ENCODE data around the gene CARD11. TPM values are rescaled to one million over a fixed set of nuclear protein-coding genes. Genes with fewer than 3 reads are reported as not detected.

CARD11 gene
- total and polyA plus RNA-seq, 2 donors (not counting 1 experiment from before 2014, with no cell fraction given): 129 to 135 TPM

DNA sequence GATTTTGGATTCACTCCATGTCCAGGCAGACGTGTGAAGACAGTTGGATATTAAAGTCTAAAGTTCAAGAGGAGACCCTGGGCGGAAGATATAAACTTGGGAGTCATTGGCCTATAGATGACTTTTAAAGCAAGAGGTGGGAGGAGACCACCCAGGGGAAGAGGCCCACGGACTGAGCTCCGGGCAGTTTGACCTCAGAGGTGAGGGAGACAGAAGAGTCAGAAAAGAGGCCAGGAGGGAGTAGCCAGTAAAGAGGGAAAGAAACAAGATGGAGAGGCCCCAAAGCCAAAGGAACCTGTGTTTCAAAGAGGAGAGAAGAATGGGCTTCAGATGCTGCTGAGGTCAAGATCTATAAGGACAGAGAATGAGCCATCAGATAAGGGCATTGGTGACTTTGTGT, 11.4 kb downstream of the CARD11 start:
- H3K36me3 ChIP-seq (replicated peaks in 1 of 2; ENCODE audit: control extremely low read depth in 1 of 2, control insufficient read depth in 1 of 2, extremely low read depth in 1 of 2, insufficient read depth in 2 of 2, low read length in 1 of 2): peaks cover 3 to 40% of the 10 kb centered on the region in 2 experiments
- peaks cover 98% of the 10 kb centered on the region for H3K79me2 ChIP-seq (ENCODE audit: control insufficient read depth, insufficient read depth, low read length)
- Mint-ChIP-seq H3K9me3 (ENCODE audit: insufficient read depth) (no peaks in the 10 kb centered on the region), H3K4me1 (peaks cover 52% of the 10 kb centered on the region), H3K27me3 (no peaks in the 10 kb centered on the region), H3K4me3 (no peak overlapping the region), H3K27ac (peak overlapping the region; percentile 78)
- 100% methylated on average over 4 of the region's 4 CpGs for WGBS (ENCODE audit: insufficient coverage)
- no peaks in the 10 kb centered on the region for H3K27me3 ChIP-seq (replicated peaks in 1 of 4; ENCODE audit: control extremely low read depth in 1 of 4, control insufficient read depth in 3 of 4, insufficient read depth in 4 of 4, low read length in 3 of 4)
- ChIA-PET POLR2A (no interaction called here), CTCF (no interaction called here)
- TF ChIP-seq, protein P1, sequence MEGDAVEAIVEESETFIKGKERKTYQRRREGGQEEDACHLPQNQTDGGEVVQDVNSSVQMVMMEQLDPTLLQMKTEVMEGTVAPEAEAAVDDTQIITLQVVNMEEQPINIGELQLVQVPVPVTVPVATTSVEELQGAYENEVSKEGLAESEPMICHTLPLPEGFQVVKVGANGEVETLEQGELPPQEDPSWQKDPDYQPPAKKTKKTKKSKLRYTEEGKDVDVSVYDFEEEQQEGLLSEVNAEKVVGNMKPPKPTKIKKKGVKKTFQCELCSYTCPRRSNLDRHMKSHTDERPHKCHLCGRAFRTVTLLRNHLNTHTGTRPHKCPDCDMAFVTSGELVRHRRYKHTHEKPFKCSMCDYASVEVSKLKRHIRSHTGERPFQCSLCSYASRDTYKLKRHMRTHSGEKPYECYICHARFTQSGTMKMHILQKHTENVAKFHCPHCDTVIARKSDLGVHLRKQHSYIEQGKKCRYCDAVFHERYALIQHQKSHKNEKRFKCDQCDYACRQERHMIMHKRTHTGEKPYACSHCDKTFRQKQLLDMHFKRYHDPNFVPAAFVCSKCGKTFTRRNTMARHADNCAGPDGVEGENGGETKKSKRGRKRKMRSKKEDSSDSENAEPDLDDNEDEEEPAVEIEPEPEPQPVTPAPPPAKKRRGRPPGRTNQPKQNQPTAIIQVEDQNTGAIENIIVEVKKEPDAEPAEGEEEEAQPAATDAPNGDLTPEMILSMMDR (IDR thresholded peaks at IDR 0.05): no peak
- TF ChIP-seq EZH2 (IDR thresholded peaks at IDR 0.05; ENCODE audit: borderline replicate concordance, insufficient read depth, low read depth, low read length, poor library complexity, severe bottlenecking): no peak
- peaks cover 7 to 30% of the 10 kb centered on the region in 2 donors for H3K4me1 ChIP-seq (ENCODE audit: control insufficient read depth in 2 of 2, insufficient read depth in 2 of 2, low read length in 2 of 2)
- no peak overlapping the region for H3K4me2 ChIP-seq (replicated peaks; ENCODE audit: low read depth, low read length, poor library complexity, severe bottlenecking)
- intact Hi-C loops (cut with micrococcal nuclease): no loop called here
- H3K27ac ChIP-seq (ENCODE audit: low read length in 2 of 2): peak overlapping the region in 1 of 2 donors; percentile 48
- H3K4me3 ChIP-seq (ENCODE audit: control extremely low read depth in 1 of 5, extremely low read depth in 1 of 5, insufficient read depth in 1 of 5, low read depth in 2 of 5, low read length in 4 of 5): no peak overlapping the region
- ATAC-seq (ENCODE audit: low read depth): no peak
- no peak overlapping the region for H2AFZ ChIP-seq (ENCODE audit: insufficient read depth, low read depth, low read length, poor library complexity, severe bottlenecking)
- peaks cover 0 to 8% (median 0%) of the 10 kb centered on the region in 3 donors for H3K9me3 ChIP-seq (ENCODE audit: control extremely low read depth in 1 of 3, control insufficient read depth in 2 of 3, insufficient read depth in 1 of 3, low read length in 2 of 3)
- no peak for DNase-seq
- no peak overlapping the region for H3K9ac ChIP-seq (ENCODE audit: low read length)
- peaks cover 77% of the 10 kb centered on the region for H4K20me1 ChIP-seq (ENCODE audit: control insufficient read depth, insufficient read depth, low read length, poor library complexity, severe bottlenecking)

- H3K4me1 Mint-ChIP-seq: peaks cover 51% of the 10 kb centered on the region
- intact Hi-C loops (cut with micrococcal nuclease): no loop called here
- peaks cover 98% of the 10 kb centered on the region for H3K79me2 ChIP-seq (ENCODE audit: control insufficient read depth, insufficient read depth, low read length)
- peaks cover 6 to 59% of the 10 kb centered on the region in 2 experiments for H3K36me3 ChIP-seq (replicated peaks in 1 of 2; ENCODE audit: control extremely low read depth in 1 of 2, control insufficient read depth in 1 of 2, extremely low read depth in 1 of 2, insufficient read depth in 2 of 2, low read length in 1 of 2)
- peaks cover 87% of the 10 kb centered on the region for H4K20me1 ChIP-seq (ENCODE audit: control insufficient read depth, insufficient read depth, low read length, poor library complexity, severe bottlenecking)
- 100% methylated on average over 3 of the region's 9 CpGs for WGBS (ENCODE audit: insufficient coverage)
- peaks cover 0 to 30% (median 9%) of the 10 kb centered on the region in 3 donors for H3K9me3 ChIP-seq (ENCODE audit: control extremely low read depth in 1 of 3, control insufficient read depth in 2 of 3, insufficient read depth in 1 of 3, low read length in 2 of 3)
- H3K27ac ChIP-seq (ENCODE audit: low read length in 2 of 2): no peak overlapping the region
- CTCF ChIA-PET: interaction anchor here (0.5 to 1.3 kb wide), 2 partner anchors 12 to 171 kb away, joined by 3 to 5 read pairs; no protein-coding TSS in a partner anchor
- no peak overlapping the region for H2AFZ ChIP-seq (ENCODE audit: insufficient read depth, low read depth, low read length, poor library complexity, severe bottlenecking)
- no peak for DNase-seq
- POLR2A ChIA-PET: interaction anchor here (0.7 kb wide), 1 partner anchor 146 kb away, joined by 8 read pairs; no protein-coding TSS in a partner anchor
- no peak overlapping the region for H3K4me3 ChIP-seq (ENCODE audit: control extremely low read depth in 1 of 5, extremely low read depth in 1 of 5, insufficient read depth in 1 of 5, low read depth in 2 of 5, low read length in 4 of 5)
- no peak overlapping the region for H3K4me3 Mint-ChIP-seq
- H3K4me1 ChIP-seq (ENCODE audit: control insufficient read depth in 2 of 2, insufficient read depth in 2 of 2, low read length in 2 of 2): peaks cover 3 to 17% of the 10 kb centered on the region in 2 donors
- no peaks in the 10 kb centered on the region for H3K27me3 Mint-ChIP-seq
- H3K27ac Mint-ChIP-seq: no peak overlapping the region
- H3K4me2 ChIP-seq (replicated peaks; ENCODE audit: low read depth, low read length, poor library complexity, severe bottlenecking): no peak overlapping the region
- no peak for ATAC-seq (ENCODE audit: low read depth)
- no peak for TF ChIP-seq EZH2 (IDR thresholded peaks at IDR 0.05; ENCODE audit: borderline replicate concordance, insufficient read depth, low read depth, low read length, poor library complexity, severe bottlenecking)
- TF ChIP-seq, protein P1 (IDR thresholded peaks at IDR 0.05): no peak
- H3K27me3 ChIP-seq (replicated peaks in 1 of 4; ENCODE audit: control extremely low read depth in 1 of 4, control insufficient read depth in 3 of 4, insufficient read depth in 4 of 4, low read length in 3 of 4): no peaks in the 10 kb centered on the region
- H3K9ac ChIP-seq (ENCODE audit: low read length): no peak overlapping the region
- H3K9me3 Mint-ChIP-seq (ENCODE audit: insufficient read depth): peaks cover 5% of the 10 kb centered on the region
Observed at GRCh38 chr7:3029138-3029537, 14.5 kb downstream of the CARD11 start.
